Measurements from ENCODE around the gene SLC25A44. TPM values are rescaled to one million over a fixed set of nuclear protein-coding genes. Genes with fewer than 3 reads are reported as not detected.

The SLC25A44 gene
- total RNA-seq, 1 experiment from 2014 or later: 32.3 TPM

DNA sequence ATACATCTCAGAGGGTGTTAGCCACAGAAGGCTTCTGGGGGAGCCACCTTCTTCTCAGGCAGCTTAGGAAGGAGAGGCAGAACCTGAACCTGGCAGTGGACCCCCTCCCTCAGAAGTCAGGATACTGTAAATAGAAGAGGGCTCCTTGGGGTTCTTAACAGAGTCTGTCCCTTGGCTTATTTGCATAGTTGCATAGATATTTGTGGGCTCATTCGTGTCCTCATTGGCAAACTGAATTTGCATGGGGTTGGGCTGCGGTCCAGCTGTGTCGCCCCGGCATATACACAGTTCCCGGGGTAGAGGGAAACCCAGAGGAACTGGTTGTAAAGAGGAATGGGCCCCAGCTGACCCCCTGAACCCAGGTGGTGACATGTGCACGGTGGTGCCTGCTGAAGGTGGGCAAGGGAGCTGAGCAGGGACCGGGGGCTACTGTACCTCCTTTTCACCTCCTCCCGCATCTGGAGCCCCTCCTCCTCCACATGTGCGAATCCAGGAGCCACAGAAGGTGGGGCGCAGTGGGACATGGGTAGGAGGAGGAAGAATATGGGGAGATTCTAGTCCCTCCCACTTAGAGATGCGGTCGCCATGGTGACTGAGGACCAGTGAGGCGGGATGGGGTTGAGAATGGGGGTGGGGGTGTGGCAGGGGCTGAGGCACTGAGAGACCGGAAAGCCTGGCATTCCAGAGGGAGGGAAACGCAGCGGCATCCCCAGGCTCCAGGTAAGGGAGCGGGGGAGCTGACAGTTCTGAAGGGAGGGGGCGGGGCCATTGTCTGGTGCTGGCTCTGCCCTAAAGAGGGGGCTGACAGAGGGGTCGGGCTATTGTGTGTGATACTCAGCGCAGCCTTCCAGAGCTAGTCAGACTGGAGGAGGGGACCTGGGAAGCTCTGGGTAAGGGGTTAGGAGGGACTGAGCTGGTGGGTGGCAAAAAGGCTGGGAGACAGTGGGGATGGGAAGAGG is 44.3 kb upstream of the SLC25A44 start:
- Mint-ChIP-seq H3K36me3 (ENCODE audit: insufficient read depth, unreplicated experiment) (peaks cover 43% of the 10 kb centered on the region), H3K4me3 (ENCODE audit: unreplicated experiment) (no peak overlapping the region), H3K4me1 (ENCODE audit: insufficient read depth, unreplicated experiment) (peaks cover 17% of the 10 kb centered on the region), H3K9me3 (ENCODE audit: unreplicated experiment) (no peaks in the 10 kb centered on the region), H3K27me3 (ENCODE audit: insufficient read depth, unreplicated experiment) (no peaks in the 10 kb centered on the region), H3K27ac (ENCODE audit: low read depth, unreplicated experiment) (no peak overlapping the region)
- TF ChIP-seq, protein P1, sequence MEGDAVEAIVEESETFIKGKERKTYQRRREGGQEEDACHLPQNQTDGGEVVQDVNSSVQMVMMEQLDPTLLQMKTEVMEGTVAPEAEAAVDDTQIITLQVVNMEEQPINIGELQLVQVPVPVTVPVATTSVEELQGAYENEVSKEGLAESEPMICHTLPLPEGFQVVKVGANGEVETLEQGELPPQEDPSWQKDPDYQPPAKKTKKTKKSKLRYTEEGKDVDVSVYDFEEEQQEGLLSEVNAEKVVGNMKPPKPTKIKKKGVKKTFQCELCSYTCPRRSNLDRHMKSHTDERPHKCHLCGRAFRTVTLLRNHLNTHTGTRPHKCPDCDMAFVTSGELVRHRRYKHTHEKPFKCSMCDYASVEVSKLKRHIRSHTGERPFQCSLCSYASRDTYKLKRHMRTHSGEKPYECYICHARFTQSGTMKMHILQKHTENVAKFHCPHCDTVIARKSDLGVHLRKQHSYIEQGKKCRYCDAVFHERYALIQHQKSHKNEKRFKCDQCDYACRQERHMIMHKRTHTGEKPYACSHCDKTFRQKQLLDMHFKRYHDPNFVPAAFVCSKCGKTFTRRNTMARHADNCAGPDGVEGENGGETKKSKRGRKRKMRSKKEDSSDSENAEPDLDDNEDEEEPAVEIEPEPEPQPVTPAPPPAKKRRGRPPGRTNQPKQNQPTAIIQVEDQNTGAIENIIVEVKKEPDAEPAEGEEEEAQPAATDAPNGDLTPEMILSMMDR (IDR thresholded peaks at IDR 0.05; ENCODE audit: unreplicated experiment): no peak
- DNase-seq (ENCODE audit: unreplicated experiment): no peak
- ChIA-PET POLR2A (interaction anchor here (0.7 to 2.6 kb wide), 7 partner anchors 8 to 85 kb away, joined by 3 to 12 read pairs (median 4); no protein-coding TSS in a partner anchor), CTCF (interaction anchor here (0.5 to 46.2 kb wide), 13 partner anchors 9 to 253 kb away, joined by 3 to 1892 read pairs (median 4); partner anchors contain the start of genes MEX3A and RAB25)
- no TSS peak for BruUV-seq (replicated peaks)
- intact Hi-C loops (cut with micrococcal nuclease): loop anchor here (5.0 kb wide), 1 partner anchor 63 kb away; the partner anchor contains the start of gene PMF1

- peaks cover 36% of the 10 kb centered on the region for H3K36me3 Mint-ChIP-seq (ENCODE audit: insufficient read depth, unreplicated experiment)
- H3K9me3 Mint-ChIP-seq (ENCODE audit: unreplicated experiment): no peaks in the 10 kb centered on the region
- POLR2A ChIA-PET: interaction anchor here (0.6 to 2.6 kb wide), 7 partner anchors 9 to 84 kb away, joined by 3 to 12 read pairs (median 4); no protein-coding TSS in a partner anchor
- H3K27me3 Mint-ChIP-seq (ENCODE audit: insufficient read depth, unreplicated experiment): no peaks in the 10 kb centered on the region
- no peak overlapping the region for H3K4me3 Mint-ChIP-seq (ENCODE audit: unreplicated experiment)
- no peak overlapping the region for H3K27ac Mint-ChIP-seq (ENCODE audit: low read depth, unreplicated experiment)
- no TSS peak for BruUV-seq (replicated peaks)
- intact Hi-C loops (cut with micrococcal nuclease): no loop called here
- TF ChIP-seq, protein P1 (IDR thresholded peaks at IDR 0.05; ENCODE audit: unreplicated experiment): no peak
- DNase-seq (ENCODE audit: unreplicated experiment): no peak
- CTCF ChIA-PET: interaction anchor here (0.5 to 46.2 kb wide), 12 partner anchors 9 to 1096 kb away, joined by 3 to 1892 read pairs (median 4); partner anchors contain the start of genes MEX3A and RAB25
- peaks cover 16% of the 10 kb centered on the region for H3K4me1 Mint-ChIP-seq (ENCODE audit: insufficient read depth, unreplicated experiment)
These were observed 43.4 kb upstream of the SLC25A44 start for GRCh38 chr1:156150333-156151011.

DNA sequence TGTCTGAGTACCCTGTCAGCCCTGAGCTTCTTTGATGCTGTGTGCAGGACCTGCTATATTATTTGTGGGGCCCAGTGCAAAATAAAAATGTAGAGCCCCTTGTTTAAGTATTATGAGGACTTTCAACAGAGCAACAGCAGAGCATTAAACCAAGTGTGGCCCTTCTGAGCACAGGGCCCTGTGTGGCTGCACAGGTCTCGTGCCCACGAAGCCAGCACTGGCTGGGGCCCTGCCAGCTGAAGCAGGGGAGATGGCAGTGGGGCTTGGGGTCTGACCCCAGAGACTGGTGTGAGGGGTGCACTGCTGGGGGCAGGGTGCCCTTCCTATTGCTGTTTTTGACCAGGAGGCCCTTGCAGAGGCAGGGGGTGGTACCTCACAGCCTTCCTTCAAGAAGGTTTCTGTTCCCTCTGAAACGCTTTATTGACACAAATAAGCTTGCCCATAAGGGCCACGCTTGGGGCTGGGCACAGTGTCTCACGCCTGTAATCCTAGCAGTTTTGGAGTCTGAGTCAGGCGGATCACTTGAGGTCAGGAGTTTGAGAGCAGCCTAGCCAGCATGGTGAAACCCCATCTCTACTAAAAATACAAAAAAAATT is 42.7 kb upstream of the SLC25A44 start:
- Mint-ChIP-seq H3K4me3 (ENCODE audit: unreplicated experiment) (no peak overlapping the region), H3K27me3 (ENCODE audit: insufficient read depth, unreplicated experiment) (no peaks in the 10 kb centered on the region), H3K27ac (ENCODE audit: low read depth, unreplicated experiment) (no peak overlapping the region), H3K4me1 (ENCODE audit: insufficient read depth, unreplicated experiment) (peaks cover 9% of the 10 kb centered on the region), H3K9me3 (ENCODE audit: unreplicated experiment) (no peaks in the 10 kb centered on the region), H3K36me3 (ENCODE audit: insufficient read depth, unreplicated experiment) (peaks cover 28% of the 10 kb centered on the region)
- ChIA-PET CTCF (interaction anchor here (0.6 to 46.2 kb wide), 6 partner anchors 14 to 1097 kb away, joined by 3 to 1892 read pairs (median 10); partner anchors contain the start of gene MEX3A), POLR2A (interaction anchor here (0.7 to 2.6 kb wide), 6 partner anchors 9 to 74 kb away, joined by 3 to 12 read pairs (median 4); no protein-coding TSS in a partner anchor)
- intact Hi-C loops (cut with micrococcal nuclease): no loop called here
- TF ChIP-seq, protein P1 (IDR thresholded peaks at IDR 0.05; ENCODE audit: unreplicated experiment): no peak
- peak; percentile 60 for DNase-seq (ENCODE audit: unreplicated experiment)
- no TSS peak for BruUV-seq (replicated peaks)
